GM18520 (cell line): ENCODE data around the gene BPTF.
"Not testable (repeated sequence)": the region's sequence is repeated elsewhere in the genome, so short reads cannot be mapped to it uniquely, and the experiment has no call there.

Source experiments
- ATAC-seq: cut with Tn5 transposase; IDR thresholded peaks from one replicate; pipeline ENCODE4 v1.9.1; 2021; ENCODE audit not compliant: unreplicated experiment

Gene BPTF

DNA sequence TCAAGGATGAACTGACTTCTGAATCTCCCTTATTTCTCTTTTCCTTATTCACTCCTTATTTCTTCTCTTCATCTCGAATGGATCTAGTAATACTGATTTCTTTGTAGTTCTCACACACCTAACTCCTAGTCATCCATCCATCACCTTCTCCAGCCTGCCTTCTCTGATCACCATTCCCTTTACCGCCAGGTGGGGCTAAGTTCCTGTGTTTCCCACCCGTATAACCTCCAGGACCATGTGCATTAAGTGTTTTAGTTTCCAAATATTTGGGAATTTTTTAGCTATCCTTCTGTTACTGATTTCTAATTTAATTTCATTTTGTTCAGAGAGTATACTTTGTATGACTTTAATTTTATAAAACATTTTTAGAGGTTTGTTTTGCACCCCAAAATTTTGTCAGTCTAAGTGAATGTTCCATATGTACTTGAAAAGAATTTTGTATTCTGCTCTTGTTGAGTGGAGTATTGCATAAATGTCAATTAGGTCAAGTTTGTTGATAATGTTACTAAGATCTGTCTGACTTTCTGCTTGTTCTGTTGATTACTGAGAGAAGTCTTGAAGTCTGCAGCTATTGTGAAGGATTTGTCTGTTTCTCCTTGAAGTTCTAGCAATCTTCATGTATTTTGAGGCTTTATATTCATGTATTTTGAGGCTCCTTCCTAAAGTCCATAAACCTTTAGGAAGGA is 8.8 kb downstream of the BPTF start:
- no peak for ATAC-seq

DNA sequence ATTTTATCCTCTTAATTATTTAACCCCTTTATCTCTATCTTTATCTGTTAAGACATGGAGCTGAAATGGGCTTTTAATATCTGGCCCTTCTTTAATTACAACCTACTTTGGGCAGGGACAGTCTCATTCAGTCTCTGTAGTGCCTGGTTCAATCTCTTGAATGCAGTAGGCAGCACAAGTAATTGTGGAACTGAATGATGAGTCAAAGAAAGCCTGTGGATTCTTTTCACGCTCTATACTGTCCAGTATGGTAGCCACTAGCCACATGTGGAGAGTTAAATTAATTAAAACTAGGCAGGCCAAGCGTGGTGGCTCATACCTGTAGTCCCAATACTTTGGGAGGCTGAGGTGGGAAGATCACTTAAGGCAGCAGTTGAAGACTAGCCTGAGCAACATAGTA is 9.3 kb downstream of the BPTF start:
- no peak for ATAC-seq

DNA sequence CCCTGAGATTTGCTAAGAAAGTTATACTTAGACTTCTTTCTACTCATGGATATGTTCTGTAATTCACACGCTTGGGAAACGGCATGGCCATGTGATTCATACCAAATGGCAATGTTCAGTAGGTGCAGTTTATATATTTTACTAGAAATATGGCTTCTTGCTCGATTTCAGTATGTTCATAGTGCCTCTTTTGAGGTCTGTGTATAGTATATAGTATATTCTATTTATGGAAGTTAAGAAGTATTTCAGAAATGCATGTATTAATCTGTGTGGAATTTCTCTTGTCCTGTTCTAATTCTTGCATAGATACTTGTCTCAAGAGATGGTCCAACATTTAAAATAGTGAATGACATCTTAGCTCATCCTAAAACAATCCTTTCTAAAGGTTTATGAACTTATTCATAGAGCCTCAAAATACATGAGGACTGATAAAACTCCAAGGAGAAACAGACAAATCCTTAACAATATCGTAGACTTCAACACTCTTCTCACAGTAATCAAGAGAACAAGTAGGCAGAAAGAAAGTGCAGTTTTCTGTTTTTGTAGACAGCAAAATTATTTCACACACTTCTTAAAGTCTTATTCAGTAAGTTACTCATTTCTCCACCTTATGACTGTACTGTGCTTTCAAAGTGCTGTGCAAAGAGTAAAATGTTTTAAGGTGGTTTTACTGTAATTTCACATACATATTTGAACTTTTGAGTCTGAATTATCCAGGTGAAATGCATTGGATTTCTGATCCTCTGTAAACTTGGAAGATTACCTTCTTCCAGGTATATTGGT is 11.1 kb downstream of the BPTF start:
- ATAC-seq, result no peak

DNA sequence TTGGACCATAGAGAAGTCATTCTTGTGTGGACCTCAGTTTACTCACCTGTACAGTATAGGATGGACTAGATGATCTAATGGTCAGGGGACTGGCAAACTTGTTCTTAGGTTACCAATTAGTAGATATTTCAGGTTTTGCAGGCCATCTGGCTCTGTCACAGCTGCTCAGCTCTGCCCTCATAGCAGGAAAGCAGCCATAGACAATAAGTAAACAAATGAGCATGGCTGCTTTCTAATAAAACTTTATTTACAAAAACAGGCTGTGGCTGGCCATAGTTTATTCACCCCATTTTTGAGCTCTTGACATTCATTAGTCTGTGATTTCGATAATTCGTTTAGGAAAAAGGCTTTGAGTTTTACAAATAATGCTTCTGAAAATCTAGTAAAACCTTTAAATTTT is 12.7 kb downstream of the BPTF start:
- no peak for ATAC-seq

DNA sequence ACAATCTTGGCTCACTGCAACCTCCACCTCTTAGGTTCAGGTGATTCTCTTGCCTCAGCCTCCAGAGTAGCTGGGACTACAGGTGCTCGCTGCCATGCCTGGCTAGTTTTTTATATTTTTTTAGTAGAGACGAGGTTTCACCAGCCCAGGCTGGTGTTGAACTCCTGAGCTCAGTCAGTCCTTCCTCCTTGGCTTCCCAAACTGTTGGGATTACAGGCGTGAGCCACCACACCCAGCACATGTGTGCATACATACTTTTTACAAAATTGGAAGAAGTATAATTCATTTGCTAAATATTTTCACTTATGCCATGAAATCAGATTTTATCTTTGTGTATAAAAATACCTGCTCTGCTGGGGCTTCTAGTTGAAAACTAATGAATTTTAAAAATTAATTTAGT is 13.2 kb downstream of the BPTF start:
- ATAC-seq, result no peak

DNA sequence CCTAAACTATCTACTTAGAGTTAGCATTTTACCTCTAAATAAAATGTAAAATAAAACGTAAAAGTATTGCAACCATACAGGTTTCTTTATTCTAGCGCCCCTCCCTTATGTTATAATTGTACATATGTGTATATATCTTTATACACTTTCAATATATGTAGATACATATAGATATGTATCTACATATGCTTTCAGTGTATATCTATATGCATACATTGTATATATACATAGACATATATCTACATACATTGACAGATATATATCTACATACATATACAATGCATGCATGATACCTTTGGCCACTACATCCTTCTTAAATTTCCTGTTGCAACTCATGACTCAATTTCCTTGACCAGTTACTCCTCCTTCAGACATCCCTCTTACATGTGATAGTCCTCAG is 16.7 kb downstream of the BPTF start:
- no peak for ATAC-seq

DNA sequence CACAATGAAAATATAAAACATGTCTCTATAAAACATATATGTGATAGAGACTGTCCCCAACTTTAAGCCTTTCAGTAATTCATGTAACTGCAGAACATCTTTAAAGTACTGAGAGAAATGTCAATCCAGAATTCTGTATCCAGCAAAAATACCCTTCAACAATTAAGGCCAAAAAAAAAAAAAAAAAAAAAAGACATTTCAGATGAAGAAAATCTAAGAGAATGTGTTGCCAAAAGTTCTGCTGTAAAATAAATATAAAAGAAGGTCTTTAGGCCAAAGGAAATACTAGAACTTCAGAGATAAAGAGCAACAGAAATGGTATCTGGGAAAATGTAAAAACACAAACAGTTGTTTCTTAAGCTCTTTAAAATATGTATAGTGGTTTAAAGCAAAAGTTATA is 17.3 kb downstream of the BPTF start:
- no peak for ATAC-seq

DNA sequence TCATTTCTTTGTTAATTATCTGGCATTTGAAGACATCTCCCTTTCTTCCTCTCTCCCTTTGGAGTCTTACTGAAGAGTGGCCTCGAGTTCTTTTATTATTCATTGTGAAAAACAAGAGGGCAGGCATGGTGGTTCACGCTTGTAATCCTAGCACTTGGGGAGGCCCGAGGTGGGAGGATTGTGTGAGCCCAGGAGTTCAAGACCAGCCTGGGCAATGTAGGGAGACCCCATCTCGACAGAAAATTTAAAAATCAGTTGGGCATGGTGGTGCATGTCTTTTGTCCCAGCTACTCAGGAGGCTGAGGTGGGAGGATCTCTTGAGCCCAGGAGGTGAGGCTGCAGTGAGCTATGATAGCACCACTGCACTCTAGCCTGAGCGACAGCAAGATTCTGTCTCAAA is 20.1 kb downstream of the BPTF start:
- no peak for ATAC-seq

DNA sequence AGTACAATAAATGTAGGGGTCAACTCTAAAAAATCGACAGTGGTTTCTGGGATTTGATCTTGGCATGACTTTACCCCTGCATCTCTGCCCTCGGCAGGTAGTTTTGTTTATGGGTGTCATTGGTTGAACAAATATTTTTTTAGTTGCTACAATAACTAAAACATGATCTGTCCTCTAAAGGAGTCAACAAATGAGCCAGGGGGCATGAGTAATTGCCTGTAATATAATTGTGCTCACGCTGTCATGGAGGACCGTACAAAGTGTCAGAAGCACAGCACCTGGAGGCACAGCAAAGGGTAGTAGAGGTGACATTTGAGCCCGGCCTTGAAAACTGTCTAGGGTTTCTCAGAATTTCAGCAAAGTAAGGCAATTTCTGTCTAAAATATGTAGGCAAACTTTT is 22.9 kb downstream of the BPTF start:
- ATAC-seq, result not testable (repeated sequence)

DNA sequence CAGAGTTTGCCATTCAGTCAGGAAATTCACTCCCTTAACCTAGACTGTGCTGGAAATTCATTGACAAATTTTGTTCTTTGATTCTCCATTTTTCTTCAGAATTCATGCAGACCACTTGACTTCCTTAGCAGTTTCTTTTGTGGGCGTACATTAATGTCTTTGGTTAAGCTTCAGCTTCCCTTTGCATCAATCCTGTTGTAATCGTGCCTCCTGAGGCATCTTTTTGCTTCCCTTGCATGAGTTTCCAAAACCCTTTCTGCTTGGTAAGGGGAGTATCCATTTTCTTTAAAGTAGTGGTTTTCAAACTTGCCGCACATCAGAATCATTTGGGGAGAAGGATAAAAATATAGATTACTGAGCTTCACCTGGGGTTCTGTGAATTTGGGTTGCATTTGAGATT is 23.5 kb downstream of the BPTF start:
- ATAC-seq, result not testable (repeated sequence)

DNA sequence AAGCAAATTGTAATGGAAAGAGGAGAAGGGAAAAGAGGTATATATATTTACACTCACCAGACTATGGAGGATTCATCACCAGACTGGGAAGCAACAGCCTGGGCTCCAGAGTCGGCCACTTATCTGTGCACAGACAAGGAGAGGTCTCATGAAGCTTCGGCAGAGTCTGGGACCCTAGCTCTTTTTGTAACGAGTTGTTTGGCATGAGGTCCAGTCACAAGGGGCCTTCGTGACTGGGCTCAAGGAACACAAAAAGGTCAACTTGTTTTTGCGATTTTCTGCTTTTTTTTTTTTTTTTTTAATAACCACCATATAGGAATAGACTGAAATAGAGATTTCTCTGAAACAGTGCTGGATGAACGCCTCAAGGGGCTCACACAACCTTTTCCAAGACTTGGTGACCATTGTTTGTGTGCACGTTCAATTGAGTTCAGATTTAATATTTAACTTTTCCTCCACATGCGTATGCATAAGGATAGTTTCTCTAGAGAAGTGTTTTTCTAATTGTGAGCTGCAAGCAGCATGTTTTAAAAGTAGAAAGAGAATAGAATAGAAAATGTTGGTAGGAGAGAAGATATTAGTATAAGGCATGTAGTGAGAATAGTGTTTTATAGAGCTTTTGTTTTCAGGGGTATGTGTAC is 25.8 kb downstream of the BPTF start:
- no peak for ATAC-seq

DNA sequence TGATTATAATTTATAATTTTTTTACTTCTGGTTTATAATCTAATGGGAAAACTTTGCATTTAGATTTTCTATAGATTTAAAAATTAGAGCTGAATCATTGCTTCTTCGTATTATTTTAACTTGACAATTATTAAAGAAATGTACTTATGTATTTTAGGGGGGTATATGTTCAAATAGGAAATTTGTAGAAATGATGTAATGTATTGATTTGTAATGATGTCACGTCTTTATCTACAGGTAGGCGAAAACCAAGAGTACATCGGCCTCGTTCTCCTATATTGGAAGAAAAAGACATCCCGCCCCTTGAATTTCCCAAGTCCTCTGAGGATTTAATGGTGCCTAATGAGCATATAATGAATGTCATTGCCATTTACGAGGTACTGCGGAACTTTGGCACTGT is 28.4 kb downstream of the BPTF start:
- no peak for ATAC-seq

DNA sequence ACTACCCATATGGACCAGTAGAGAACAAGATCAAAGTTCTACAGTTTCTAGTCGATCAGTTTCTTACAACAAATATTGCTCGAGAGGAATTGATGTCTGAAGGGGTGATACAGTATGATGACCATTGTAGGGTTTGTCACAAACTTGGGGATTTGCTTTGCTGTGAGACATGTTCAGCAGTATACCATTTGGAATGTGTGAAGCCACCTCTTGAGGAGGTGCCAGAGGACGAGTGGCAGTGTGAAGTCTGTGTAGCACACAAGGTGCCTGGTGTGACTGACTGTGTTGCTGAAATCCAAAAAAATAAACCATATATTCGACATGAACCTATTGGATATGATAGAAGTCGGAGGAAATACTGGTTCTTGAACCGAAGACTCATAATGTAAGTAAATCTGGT is 29.1 kb downstream of the BPTF start:
- ATAC-seq, result no peak

DNA sequence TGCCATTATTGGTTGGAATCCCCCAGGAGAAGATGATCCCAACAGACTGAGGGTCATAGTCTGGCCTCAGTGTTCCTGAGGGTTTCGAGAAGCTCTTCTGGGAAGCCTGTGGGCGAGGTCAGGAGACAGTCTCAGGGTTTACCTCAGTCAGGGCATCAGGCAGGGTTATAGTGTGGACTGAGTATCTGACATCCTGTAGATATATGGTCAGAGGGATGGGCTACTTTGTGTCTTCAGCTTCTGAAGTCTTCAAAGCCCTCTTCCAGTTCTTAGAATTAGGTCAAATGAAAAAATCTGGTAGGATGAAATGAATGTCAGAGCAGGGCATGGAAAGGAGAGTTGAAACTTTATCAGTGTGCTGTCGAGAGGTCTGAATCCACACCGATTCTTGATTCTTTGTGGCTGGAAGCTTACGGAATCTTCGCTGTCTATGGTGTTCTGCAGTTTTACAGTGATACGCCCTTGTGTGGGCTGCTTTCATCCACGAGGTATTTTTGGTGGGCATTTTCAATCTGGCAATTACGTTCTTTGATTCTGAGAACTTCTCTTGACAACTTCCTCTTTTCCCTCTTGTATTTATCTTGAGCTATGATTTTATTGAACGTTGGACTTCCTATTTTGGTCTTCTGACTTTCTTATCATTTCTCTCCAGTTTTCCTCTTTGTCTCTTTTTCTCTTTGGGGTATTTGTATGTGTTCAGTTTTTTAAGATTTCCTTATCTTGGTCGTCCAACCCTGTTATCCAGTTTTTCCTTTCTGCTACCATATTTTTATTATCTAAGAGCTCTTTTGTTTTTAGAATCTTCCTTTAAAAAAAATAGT is 30.4 kb downstream of the BPTF start:
- no peak for ATAC-seq

DNA sequence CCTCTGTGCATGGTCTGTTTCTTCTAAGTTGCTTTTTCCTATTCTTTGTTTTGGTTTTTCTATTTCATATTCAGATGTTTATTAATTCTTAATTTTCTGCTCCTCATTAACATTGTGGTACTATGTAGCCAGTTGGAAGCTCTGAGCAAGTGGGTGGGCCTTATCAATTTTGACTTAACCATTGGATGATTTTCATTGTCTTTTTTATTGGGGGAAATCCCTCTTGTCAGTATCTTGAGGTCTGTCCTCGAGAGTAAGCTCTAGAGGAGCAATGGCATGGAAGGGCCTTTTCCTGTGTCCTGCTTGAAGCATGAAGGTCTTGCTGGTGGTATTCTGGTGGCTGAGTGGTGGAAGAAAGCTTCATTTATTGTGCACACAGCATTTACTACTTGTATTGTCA is 31.1 kb downstream of the BPTF start:
- not testable (repeated sequence) for ATAC-seq

DNA sequence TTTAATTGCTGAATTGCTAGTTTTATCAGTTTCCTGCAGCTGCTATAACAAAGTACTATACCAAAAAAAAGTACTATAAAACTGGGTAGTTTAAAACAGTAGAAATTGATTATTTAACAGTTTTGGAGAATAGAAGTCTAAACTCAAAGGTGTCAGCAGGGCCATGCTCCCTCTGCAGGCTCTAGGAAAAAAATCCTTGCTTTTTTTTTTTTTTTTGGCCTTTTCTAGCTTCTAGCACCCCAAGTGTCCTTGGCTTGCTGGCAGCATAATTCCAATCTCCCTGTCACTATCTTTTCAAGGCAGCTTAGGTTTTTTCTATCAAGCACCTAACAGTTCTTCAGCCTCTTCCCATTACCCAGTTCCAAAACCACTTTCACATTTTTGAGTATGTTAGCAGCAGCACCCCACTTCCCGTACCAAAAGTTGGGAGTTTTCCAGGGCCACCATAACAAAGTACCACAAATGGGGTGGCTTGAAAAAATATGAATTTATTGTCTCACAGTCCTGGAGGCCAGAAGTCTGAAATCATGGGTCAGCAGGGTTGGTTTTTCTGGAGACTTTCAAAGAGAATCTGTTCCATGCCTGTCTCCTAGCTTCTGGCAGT is 37.4 kb downstream of the BPTF start:
- ATAC-seq, result no peak

DNA sequence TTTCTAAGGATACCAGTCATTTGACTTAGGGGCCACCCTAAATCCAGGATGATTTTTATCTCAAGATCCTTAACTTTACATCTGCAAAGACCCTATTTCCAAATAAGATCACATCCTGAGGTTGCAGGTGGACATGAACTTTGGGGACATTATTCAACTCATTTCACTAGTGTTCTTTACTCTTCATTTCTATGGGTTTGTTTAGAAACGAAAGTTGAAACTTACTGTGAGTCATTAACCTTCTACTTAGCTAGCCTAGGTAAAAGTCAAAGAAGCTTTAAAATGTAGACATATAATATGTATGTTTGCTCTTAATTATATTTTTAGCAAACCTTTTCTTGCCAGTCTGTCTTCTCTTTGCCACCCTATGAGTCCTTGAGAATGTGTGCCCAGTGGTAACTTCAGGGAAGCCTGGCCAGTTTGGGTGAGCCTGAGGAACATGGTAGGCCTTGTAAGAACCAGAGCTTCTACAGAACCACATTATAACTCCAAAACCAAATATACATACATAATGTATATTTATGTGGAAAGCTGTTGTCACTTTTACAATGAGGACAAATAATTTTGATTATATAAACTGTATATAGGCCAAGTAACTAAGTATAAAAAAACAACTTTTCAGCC is 38.4 kb downstream of the BPTF start:
- ATAC-seq, result no peak

DNA sequence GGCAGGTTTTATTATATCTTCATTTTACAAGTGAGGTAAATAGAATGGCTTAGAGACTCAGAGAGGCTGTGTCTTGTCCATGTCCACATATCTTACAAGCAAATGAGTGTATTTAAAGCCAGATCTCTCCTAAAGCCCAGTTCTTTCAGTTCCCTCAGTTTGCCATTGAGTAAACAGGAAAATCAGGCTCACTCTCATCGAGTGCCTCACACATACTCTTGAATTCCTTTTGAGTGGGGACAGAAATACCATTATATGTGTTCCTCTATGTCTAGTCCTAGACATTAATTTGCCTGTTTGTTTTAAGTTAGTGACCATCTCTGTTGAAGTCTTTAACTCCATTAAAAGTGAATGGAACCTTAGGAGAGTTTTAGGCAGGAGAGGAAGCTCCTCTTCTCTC is 40.1 kb downstream of the BPTF start:
- no peak for ATAC-seq

DNA sequence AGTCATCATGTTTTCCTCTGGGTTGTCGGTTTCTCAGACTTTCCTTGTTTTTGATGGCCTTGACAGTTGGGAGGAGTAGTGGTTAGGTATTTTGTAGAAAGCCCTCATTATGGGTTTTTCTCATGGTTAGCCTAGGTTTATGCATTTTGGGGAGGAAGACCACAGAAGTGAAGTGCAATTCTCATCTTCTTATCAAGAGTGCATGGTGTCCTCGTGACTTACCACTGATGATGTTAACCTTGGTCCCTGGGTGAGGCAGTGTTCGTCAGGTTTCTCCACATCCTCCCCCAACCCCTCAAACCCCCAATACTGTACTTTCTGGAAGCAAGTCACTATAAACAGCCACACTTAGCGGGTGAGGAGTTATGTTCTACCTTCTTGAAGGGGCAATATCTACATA is 42.3 kb downstream of the BPTF start:
- ATAC-seq, result no peak

DNA sequence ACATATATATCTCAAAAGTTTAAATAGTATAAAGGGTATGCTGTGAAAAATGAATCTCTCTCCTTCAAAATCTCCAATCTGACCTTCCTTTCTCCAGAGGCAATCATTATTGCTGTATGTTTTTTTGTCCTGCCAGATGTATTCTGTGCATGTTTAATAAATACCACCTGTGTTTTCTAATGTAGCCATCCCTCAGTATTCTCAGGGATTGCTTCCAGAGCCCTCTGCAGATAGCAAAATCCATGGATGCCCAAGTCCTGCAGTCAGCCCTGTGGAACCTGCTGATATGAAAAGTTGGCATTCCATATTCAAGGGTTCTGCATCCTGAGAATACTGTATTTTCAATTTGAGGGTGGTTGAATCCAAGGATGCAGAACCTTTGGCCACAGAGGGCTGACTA is 42.9 kb downstream of the BPTF start:
- ATAC-seq, result no peak

DNA sequence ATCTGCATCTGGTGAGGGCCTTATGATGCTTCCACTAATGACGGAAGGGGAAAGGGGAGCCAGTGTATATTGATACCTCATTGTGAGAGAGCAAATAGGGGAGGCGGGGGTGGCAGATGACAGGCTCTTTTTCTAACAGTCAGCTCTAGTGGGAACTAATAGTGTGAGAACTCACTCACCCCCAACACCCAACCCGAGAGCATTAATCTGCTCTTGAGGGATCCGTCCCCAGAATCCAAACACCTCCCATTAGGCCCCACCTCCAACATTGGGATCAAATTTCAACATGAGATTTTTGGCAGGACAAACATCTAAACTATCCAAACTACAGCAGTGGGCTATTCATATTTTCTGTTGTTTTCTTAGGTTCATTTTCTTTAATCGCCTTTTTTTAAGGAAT is 54.4 kb downstream of the BPTF start:
- ATAC-seq, result no peak
